ENCODE results near the gene DTWD2.

Gene DTWD2

DNA sequence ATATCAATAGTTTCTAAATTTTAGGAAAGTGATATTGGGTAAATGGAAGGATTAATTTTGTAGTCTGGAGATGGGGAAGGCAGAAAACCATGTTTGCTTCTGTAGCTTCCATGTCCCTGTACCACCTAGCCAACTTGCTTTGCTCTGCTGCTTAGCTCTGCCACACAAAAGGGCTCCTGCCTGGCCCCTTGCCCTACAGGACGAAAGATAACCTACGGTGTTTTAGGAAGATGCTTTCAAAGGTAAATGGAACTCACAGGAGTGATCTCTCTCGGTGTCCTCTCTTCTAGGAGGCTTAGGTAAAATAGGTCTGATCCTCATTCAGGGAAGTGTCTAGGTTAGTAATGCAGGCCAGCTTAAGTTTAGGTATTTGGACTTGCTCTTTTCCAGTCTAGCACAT lies 44.8 kb upstream of the DTWD2 start:
- peak overlapping the region; percentile 69; the same call in 1 of the 2 replicates for H2AFZ ChIP-seq (ENCODE audit: low read depth, low read length)
- H3K4me1 ChIP-seq (ENCODE audit: low read length), result peaks cover 48% of the 10 kb centered on the region
- no peaks in the 10 kb centered on the region for H3K79me2 ChIP-seq (ENCODE audit: low read length)
- TF ChIP-seq, protein P1, sequence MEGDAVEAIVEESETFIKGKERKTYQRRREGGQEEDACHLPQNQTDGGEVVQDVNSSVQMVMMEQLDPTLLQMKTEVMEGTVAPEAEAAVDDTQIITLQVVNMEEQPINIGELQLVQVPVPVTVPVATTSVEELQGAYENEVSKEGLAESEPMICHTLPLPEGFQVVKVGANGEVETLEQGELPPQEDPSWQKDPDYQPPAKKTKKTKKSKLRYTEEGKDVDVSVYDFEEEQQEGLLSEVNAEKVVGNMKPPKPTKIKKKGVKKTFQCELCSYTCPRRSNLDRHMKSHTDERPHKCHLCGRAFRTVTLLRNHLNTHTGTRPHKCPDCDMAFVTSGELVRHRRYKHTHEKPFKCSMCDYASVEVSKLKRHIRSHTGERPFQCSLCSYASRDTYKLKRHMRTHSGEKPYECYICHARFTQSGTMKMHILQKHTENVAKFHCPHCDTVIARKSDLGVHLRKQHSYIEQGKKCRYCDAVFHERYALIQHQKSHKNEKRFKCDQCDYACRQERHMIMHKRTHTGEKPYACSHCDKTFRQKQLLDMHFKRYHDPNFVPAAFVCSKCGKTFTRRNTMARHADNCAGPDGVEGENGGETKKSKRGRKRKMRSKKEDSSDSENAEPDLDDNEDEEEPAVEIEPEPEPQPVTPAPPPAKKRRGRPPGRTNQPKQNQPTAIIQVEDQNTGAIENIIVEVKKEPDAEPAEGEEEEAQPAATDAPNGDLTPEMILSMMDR (IDR thresholded peaks at IDR 0.05; ENCODE audit: low read depth, low read length), result no peak
- no peak for TF ChIP-seq EZH2phosphoT487 (IDR thresholded peaks at IDR 0.05; ENCODE audit: low read depth)
- H3K4me3 ChIP-seq (ENCODE audit: low read length), result peak overlapping the region; percentile 51; the same call in 1 of the 2 replicates
- H3K36me3 ChIP-seq (replicated peaks; ENCODE audit: low read depth, low read length), result no peaks in the 10 kb centered on the region
- peak overlapping the region; percentile 52; the same call in 1 of the 2 replicates for H3K9ac ChIP-seq (ENCODE audit: low read length)
- H3K27me3 ChIP-seq (ENCODE audit: low read depth, low read length), result no peaks in the 10 kb centered on the region
- H3K27ac ChIP-seq (ENCODE audit: low read length), result peak overlapping the region; percentile 97
- H3K4me2 ChIP-seq (ENCODE audit: low read length), result peak overlapping the region; percentile 73
- no peaks in the 10 kb centered on the region for H4K20me1 ChIP-seq (ENCODE audit: insufficient read depth, low read length)
- H3K9me3 ChIP-seq (ENCODE audit: insufficient read depth, low read length), result no peaks in the 10 kb centered on the region

DNA sequence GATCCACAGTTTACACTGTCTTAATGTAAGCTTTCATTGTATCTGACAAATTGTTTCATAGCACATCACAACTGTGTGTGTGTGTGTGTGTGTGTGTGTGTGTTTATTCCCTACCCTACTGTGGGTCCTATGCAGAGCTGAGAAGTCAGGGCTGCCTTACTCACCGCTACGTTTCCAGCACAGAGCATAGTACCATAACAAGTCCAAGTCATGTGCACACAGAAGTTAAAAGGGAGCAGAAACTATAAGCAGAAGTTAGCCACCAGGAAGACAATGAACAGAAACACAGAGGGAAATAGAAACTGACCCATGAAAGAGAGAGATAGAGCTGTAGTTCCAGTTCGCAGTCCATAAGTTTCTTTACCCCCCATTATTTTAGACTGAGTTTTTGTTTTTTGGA lies 44.3 kb upstream of the DTWD2 start:
- Histone ChIP-seq H3K4me1 (ENCODE audit: low read length) (peaks cover 50% of the 10 kb centered on the region), H3K4me3 (ENCODE audit: low read length) (peak overlapping the region; percentile 51), H3K9me3 (ENCODE audit: insufficient read depth, low read length) (no peaks in the 10 kb centered on the region), H3K27me3 (ENCODE audit: low read depth, low read length) (no peaks in the 10 kb centered on the region), H4K20me1 (ENCODE audit: insufficient read depth, low read length) (no peaks in the 10 kb centered on the region), H2AFZ (ENCODE audit: low read depth, low read length) (peak overlapping the region; percentile 69), H3K27ac (ENCODE audit: low read length) (peak overlapping the region; percentile 97), H3K79me2 (ENCODE audit: low read length) (no peaks in the 10 kb centered on the region), H3K36me3 (replicated peaks; ENCODE audit: low read depth, low read length) (no peaks in the 10 kb centered on the region), H3K4me2 (ENCODE audit: low read length) (peak overlapping the region; percentile 73), H3K9ac (ENCODE audit: low read length) (peak overlapping the region; percentile 52)
- TF ChIP-seq, protein P1 (IDR thresholded peaks at IDR 0.05; ENCODE audit: low read depth, low read length), result no peak
- no peak for TF ChIP-seq EZH2phosphoT487 (IDR thresholded peaks at IDR 0.05; ENCODE audit: low read depth)

DNA sequence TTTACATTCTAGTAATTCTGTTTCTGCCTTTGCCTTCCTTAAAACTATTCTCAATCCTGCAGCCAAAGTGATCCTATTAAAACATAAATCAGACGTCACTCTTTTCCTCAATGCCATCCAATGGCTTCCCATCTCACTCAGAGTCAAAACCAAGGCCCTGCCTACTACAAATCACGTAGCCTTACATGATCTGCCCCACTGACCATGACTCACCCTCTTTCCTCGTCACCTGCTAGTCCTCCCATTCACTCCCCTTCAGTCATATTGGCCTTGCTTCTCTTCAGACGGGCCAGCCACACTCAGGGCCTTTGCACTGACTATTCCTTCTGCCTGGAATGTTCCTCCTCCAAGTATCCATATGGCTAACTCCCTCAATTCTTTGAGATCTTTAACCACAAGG lies 43.6 kb upstream of the DTWD2 start:
- Histone ChIP-seq H3K27me3 (ENCODE audit: low read depth, low read length) (no peaks in the 10 kb centered on the region), H3K9ac (ENCODE audit: low read length) (peak overlapping the region; percentile 52), H3K4me2 (ENCODE audit: low read length) (peak overlapping the region; percentile 73), H3K36me3 (replicated peaks; ENCODE audit: low read depth, low read length) (no peaks in the 10 kb centered on the region), H3K9me3 (ENCODE audit: insufficient read depth, low read length) (no peaks in the 10 kb centered on the region), H3K4me3 (ENCODE audit: low read length) (peak overlapping the region; percentile 45), H4K20me1 (ENCODE audit: insufficient read depth, low read length) (no peaks in the 10 kb centered on the region), H3K27ac (ENCODE audit: low read length) (peak overlapping the region; percentile 97), H3K4me1 (ENCODE audit: low read length) (peaks cover 50% of the 10 kb centered on the region), H2AFZ (ENCODE audit: low read depth, low read length) (peak overlapping the region; percentile 37; the same call in 1 of the 2 replicates), H3K79me2 (ENCODE audit: low read length) (no peaks in the 10 kb centered on the region)
- TF ChIP-seq, protein P1 (IDR thresholded peaks at IDR 0.05; ENCODE audit: low read depth, low read length), result no peak

DNA sequence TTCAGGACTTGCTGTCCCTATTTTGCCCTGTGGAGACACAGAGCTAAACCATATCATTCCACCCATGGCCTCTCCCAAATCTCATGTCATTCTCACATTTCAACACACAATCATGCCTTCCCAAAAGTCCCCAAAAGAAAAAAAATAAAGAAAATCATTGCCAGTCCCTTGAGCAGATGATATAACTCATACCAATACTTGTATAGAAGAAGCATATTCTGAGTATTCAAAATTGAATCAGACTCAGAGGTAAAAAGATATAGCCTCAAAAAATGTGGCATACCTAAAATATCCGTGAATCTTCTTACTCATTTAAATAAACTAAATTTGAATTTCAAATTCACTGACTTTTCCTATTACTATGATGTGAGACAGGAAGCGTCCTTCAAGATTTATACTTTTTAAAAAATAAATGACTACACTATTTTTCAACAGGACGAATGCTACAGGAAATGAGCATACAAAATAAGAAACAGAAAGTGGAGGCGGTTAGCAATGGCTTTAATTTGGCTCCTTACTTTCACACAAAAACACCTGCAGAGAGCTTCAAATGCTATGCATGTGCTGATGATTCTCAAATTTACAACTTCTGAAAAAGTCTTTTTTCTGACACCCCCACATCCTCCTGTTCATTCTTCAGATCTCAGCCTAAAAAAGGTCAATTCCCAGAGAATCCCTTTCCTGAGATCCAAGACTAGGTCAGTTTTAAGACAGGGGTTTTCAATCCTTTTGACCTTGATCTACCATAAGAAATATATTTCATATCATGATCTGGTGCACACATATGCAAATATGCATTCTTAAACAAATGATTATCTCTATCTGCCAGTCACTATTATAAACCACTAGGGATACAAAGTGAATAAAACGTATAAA lies 42.9 kb upstream of the DTWD2 start:
- Histone ChIP-seq H3K9ac (ENCODE audit: low read length) (peak overlapping the region; percentile 52), H4K20me1 (ENCODE audit: insufficient read depth, low read length) (no peaks in the 10 kb centered on the region), H3K4me1 (ENCODE audit: low read length) (peaks cover 50% of the 10 kb centered on the region), H3K36me3 (replicated peaks; ENCODE audit: low read depth, low read length) (no peaks in the 10 kb centered on the region), H3K27ac (ENCODE audit: low read length) (peak overlapping the region; percentile 97), H3K4me3 (ENCODE audit: low read length) (peak overlapping the region; percentile 45), H3K9me3 (ENCODE audit: insufficient read depth, low read length) (no peaks in the 10 kb centered on the region), H3K79me2 (ENCODE audit: low read length) (no peaks in the 10 kb centered on the region), H3K4me2 (ENCODE audit: low read length) (peak overlapping the region; percentile 73), H3K27me3 (ENCODE audit: low read depth, low read length) (no peaks in the 10 kb centered on the region), H2AFZ (ENCODE audit: low read depth, low read length) (no peak overlapping the region)
- TF ChIP-seq, protein P1 (IDR thresholded peaks at IDR 0.05; ENCODE audit: low read depth, low read length), result no peak
- TF ChIP-seq EZH2phosphoT487 (IDR thresholded peaks at IDR 0.05; ENCODE audit: low read depth), result no peak

Data from OCI-LY3 (cell line).